ENCODE results near the gene TESPA1.
"Not testable (repeated sequence)": the region's sequence is repeated elsewhere in the genome, so short reads cannot be mapped to it uniquely, and the experiment has no call there.

The TESPA1 gene

DNA sequence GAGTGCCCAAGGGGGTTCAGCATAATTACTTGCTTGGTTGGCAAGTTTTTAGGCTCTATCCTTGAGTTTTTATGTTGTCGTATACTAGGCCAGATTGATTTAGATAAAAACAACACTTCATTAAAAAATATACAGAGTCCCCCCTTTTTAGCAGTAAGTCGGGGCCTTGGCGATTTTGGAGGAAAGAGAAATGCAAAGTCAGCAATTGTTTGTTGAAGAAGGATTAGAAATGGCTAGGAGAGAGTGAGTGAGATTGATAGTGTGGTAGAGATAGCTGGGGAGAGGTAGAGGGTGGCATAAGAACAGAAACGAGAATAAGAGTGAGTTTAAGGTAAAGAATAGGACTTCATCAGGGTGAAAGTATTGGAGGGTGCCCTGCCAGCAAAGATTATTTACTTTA is 41.3 kb downstream of the TESPA1 start:
- not testable (repeated sequence) for DNase-seq

GRCh38 chr12:54941659-54942058 is 42.9 kb downstream of the TESPA1 start:
- DNase-seq: no peak

GRCh38 chr12:54940727-54941315 is 43.7 kb downstream of the TESPA1 start:
- DNase-seq: no peak

- DNase-seq: no peak
Measured at GRCh38 chr12:54937929-54938328, 46.6 kb downstream of the TESPA1 start.

GRCh38 chr12:54937376-54937775 is 47.2 kb downstream of the TESPA1 start:
- no peak for DNase-seq

DNA sequence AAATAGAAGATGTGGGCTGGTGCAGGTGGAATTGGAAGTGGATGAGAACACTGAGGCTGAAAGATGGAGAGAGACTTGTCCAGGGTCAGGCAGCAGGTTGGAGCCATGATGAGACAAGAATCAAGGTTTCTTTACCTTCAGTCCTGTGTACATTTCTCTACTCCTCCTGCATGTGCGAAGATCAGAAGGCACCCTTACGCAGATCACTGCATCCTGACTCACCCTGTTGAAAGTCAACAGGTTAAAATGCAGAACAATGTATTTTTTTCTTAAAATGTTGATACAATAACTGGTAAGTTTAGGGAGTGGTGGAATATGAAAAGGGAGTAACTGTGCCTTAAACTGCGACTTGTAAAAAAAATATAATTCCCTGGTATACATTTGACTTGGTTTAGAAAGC is 47.8 kb downstream of the TESPA1 start:
- no peak for DNase-seq

DNA sequence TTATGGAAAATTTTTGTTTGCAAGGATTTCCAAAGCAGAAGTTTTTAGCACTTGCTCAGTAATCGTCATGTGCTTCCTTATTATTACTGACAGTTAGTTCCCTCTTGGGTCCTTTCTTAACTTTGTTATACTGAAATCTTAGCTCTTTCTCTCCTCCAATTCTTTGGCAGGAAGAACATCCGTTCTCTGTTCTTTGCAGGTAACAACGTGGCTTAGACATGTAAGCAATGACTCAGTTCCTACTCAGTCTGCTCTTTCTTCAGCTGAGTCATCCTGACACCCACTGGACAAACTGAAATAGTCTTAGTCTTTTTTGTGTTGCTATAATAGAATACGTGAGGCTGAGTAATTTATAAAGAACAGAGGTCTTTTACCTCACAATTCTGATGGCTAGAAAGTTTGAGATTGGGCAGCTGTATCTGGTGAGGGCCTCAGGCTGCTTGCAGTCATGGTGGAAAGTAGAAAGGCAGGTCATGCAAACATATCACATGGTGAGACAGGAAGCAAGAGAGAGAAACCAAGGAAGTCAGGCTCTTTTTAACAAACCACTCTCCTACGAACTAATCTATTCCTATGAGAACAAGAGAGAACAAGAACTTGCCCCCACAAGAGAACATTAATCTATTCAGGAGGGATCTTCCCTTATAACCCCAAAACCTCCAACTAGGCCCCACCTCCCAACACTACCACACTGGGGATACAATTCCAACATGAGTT is 49.2 kb downstream of the TESPA1 start:
- DNase-seq: peak; percentile 75

- DNase-seq: no peak
Measured at GRCh38 chr12:54934419-54934818, 50.1 kb downstream of the TESPA1 start.

DNA sequence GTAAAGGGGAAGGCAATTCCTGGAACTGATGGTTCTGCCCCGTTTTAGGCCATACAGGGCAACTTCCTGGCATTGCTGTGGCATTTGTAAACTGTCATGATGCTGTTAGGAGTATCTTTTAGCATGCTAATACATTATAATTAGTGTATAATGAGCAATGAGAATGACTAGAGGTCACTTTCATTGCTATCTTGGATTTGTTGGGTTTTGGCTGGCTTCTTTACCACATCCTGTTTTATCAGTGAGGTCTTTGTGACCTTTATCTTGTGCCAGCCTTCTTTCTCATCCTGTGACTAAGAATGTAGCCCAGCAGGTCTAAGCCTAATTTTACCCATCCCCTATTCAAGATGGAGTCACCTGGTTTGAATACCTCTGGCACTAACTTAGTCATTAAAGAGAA is 51.2 kb downstream of the TESPA1 start:
- no peak for DNase-seq

DNA sequence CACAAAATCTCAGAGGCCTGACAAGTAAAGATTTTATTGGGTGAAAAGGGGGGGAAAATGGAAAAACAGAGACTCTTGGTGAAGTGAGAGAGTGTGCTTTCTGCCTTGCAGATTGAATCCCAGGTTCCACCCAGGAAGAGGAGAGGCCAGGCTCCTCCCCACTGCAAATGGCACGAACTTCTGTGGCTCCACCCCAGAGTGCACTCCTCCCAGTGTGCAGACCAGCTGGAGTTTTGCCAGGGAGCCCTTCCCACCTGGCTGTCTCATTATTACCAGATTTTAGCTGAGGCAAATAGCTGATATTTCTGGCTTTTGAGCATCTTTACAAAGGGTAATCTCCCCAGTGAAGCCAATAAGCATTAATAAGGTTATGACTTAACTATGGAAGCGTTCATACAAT is 51.9 kb downstream of the TESPA1 start:
- DNase-seq: no peak

DNA sequence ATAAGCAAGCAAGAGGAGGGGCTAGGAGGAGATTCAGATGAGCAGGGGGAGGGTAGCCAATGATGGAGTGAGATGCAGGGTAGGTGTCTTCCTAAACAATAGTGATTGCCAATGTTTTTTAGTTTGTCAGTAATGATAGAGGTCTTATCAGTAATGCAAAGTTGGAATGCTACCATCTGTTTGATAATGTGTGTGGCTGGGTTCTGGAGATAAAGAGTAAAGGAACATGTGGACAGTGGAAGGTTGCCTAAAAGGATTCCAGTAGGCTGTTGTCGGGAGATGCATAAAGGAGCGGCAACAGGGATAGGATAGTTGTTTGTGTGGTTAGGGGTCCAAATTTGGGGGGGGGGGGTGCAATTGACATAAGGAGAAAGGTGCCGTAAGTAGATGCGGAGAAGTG is 52.5 kb downstream of the TESPA1 start:
- DNase-seq: no peak

DNA sequence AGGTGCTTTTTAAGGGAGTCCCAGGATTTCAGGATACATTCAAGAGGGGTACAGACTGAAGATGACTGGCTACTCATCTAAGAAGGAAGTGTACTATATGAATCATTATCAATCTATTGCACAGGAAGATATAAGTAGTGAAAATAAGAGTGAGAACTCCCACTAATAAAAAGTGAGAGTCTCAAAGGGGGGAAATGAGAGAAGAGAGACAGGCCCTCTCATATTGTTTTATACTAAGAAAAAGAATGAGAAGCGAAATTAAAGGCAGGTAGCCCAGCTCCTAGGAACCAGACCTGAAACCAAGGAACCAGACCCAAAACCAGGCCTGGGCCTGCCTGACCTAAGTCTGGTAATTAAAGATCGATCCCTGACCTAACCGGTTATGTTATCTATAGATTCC is 54.6 kb downstream of the TESPA1 start:
- no peak for DNase-seq

GRCh38 chr12:54926246-54926645 is 58.3 kb downstream of the TESPA1 start:
- no peak for DNase-seq

GRCh38 chr12:54924972-54925707 is 59.4 kb downstream of the TESPA1 start:
- DNase-seq: no peak

- DNase-seq: no peak
Measured at GRCh38 chr12:54917001-54917488, 67.5 kb downstream of the TESPA1 start.

Measured in activated effector memory CD4-positive, alpha-beta T cell treated with anti-CD3 and anti-CD28 coated beads, Interleukin-2, amount 50 U/mL, for 16 hours (primary cell).